ENCODE measurements around the gene NPPC. TPM values are rescaled to one million over a fixed set of nuclear protein-coding genes. Genes with fewer than 3 reads are reported as not detected.
A peak's percentile ranks its signal among the peaks of the same experiment; 100 is the strongest.
"Not testable (repeated sequence)": the region's sequence is repeated elsewhere in the genome, so short reads cannot be mapped to it uniquely, and the experiment has no call there.

The NPPC gene
- total RNA-seq, 1 donor from 2014 or later = 0.27 TPM

DNA sequence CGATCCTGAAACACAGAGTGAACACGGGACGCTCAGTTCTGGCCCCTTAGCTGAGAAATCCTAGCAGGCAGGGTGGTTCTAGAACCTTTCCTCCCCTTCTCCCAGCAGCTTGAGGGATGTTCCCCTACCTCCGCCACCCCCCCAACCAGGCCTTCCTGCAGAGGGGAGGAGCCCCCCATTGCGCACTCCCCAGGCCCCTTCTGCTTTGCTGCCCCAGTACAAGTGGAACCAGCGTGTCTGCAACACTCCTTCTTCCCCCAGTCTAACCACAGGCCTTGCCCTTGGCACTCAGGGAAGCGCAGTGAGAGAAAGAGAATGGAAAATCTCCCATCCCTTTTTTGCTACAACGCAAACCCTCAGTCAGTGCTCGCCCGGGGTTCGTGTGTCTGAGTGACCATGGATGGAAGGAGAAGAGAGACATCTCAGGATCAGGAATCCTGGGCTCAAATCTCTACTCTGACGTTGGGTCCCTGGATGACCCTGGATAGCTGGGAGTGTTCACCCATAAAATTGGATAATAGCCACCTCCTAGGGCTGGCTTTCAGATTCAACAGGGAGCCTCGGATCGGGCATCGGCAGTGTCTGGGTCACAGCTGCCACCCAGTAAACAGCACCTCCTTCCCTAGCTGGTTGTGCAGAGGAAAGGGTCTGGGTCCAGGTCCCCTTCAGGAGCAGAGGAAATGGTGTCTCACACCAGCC lies 3.7 kb downstream of the NPPC start:
- no peak for DNase-seq (ENCODE audit: low read depth)

DNA sequence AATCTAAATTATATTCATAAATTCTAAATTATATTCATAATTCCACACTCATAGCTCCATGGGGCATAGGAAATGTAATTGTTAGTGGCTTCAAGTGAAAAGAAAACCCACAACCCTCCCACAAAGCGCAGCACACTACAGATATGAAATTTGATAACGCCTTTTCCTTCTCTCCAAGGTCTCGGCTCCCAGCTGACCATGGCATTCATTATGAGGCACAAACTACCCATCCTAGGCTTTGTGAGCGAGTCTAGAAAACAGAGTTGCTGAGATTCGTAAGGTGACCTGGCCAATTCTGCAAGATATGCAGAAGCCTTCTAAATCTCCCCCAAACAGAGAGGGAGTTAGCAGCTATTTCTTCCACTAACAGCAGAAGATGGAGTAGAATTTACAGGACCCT lies 5.4 kb downstream of the NPPC start:
- no peak for DNase-seq (ENCODE audit: low read depth)

DNA sequence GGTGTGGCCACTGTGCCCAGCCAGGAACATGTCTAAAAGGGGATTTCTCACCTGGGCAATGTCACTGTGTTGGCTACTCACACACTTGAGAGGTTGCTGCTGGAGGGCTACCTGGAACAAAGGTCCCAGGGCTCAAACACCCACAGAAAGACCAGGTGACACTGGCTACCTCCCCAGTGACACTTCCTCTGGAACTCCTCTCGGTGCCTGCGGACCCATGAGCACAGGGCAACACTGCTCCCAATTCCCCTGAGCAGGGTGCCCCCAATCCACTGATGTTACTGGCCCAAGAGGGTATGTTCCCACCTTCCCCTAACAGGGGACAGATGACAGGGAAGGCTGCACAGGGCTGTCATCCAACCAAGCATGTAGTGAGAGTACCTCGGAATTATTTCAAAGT lies 5.8 kb downstream of the NPPC start:
- no peak for DNase-seq (ENCODE audit: low read depth)

DNA sequence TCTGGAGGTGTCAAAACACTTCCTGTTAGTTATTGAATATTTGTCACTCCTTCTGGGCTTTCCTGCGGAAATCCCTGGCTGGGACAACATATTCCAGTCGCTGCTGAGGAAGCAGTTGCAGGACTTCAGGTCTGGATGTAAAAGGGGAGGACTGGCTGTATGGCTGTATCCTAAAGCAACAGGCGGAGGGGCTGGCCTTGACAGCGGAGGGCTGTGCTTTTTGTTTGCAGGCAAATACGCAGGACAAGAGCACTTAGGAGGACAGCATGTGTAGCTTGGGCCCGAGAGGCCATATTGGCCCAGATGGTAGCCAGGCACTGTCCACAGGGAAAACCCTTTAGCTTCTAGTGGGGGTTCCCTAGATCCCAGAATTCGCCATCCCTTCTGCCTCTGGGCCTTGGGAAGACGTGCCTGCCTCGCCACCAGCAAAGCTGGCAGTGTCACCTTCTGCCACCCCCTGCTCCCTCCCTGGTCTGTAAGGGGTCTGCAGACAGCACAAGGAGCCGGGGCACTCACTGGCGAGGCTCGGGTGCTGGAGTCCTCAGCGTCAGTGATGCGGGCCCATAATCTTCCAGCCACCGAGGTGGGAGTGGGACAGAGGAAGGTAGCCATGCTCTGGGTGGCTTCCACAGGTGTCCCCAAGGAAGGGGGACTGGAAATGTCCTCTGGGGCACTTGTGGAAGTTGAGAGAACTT lies 6.7 kb downstream of the NPPC start:
- DNase-seq (ENCODE audit: low read depth) = no peak

DNA sequence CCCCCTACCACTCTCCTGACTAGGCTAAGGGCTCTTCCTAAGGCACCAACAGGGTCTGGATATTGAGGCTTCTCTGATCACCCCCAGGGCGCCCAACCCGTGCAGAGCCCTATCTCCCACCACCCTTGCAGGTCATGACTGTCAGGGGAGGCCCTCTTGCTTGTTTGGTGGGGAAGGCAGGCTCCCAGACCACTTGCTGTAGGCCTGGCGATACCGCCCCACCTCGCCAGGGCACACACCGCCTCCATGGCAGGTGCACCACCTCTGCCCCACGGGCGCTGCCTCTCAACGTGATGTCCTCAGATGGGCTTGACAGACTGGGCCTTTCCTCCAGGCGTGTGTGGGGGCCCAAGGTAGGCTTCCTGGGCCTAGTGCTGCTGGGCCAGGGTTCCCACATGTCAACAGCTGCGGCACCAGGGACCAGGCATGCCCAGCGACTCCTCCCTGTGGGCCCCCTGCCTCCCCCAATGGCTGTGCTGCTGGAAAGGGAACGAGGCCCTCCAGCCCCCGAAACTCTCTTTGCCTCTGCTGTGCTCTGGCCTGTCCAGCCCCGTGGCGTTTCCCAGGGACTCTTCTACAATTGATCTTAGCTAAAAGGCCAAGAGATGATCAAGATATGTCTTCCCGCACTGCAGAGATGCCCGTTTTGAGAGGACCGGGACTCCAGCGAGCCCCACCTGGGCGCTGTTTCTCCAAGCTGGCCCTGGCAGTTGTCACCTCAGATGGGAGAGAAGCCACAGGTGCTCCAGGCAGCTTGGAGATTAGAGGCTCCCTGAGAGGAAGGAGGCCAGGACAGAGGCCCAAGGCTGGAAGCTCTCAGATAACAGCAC lies 7.5 kb downstream of the NPPC start:
- no peak for DNase-seq (ENCODE audit: low read depth)

DNA sequence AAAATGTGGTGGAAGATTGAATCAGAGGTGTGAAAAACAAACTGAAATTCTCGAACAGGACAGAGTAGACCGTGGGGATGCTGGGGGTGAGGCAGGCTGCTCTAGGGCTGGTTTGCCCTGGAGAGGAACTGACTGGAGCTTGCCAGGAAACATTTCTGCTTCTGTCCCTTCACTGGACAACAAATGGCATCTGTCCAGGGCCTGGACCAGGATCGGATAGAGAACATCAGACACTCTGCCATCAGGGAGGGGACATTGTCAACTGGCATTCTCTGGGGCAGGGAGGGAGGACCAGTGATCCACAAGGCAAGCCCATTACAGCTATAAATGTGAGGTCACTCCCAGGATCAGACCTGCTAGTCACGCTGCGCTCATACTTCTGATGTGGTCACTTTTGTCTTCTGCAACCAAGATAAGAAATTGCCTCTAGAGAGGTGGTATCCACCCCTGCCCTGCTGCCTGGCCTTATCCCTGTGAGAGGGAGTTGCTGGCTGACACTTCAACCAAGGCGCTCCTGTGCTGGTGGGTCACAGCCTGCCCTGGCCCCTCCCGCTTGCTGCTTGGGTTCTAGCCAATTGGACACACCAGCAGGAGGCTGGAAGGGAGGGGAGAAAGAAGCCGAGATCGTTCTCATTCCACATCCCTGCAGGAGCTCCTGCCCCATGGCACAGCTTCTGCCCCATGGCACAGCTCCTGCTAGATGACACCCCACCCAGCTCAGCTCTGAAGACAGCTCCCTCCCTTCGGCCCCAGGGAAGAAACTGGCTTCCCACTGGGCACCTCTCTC lies 8.7 kb downstream of the NPPC start:
- DNase-seq (ENCODE audit: low read depth) = no peak

DNA sequence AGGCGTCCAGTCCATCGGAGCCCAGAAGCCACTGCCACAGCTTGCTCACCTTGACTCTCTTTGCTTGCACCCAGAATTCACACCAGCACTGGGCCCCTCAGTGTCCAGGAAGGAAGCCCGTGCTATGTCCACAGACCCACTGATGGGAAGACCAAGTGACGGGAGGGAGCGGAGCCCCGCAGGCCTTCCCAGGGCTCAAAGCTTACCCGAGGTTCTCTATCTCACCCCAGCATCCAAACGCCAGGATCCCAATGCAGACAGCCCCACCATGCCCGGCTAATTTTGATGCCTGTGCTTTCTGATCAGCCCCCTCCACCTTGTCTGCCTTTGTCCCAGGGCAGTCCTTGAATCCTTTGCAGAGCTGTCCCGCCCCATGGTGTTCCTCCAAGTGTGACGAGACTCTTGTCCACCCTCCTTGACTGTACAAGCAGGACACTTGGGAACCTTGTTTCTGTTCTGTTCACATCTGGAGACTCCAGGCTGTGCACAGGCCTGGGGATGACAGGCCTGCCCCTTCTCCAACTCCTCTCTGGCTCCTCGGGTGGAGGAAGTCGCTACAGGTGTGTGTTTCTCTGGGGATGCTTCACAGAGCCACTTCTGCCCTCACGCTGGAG lies 12.0 kb downstream of the NPPC start:
- DNase-seq (ENCODE audit: low read depth) = no peak

DNA sequence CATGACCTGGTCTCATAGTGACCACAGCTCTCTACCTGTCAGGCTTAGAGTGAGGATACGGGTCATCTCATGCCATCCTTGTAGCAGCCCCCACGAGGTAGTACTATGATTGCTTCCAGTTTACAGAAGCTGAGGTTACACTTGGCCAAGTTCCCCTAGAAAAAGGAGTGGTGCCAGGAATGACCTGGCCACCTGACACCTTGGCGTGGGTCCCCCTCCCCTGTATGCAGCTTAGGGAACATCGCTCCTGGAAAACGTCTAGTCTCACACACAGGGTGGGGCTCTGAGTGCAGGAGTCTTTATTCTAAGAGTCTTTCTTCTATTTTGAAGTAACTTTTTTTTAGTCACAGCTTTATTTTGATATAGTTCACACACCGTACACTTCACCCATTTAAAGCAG lies 14.8 kb downstream of the NPPC start:
- DNase-seq (ENCODE audit: low read depth) = no peak

DNA sequence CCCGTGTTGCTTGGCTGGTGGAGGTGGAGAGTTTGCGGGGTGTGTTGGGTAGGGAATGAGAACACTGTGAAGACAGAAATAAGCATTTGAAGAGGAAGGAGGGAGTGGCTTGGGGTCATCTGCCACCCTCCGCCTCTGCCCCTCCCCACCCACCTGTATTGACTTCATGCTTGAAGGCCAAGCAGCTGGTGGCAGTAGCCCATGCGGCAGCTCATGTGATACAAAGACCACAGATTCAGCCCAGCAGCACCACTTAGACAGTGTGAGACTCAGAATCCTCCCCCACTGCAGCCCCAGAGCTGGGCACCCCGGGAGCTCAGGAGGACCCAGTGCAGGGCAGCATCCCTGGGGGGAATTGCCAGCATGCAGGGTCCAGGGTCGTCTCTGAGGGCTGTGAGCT lies 15.4 kb downstream of the NPPC start:
- DNase-seq (ENCODE audit: low read depth) = no peak

DNA sequence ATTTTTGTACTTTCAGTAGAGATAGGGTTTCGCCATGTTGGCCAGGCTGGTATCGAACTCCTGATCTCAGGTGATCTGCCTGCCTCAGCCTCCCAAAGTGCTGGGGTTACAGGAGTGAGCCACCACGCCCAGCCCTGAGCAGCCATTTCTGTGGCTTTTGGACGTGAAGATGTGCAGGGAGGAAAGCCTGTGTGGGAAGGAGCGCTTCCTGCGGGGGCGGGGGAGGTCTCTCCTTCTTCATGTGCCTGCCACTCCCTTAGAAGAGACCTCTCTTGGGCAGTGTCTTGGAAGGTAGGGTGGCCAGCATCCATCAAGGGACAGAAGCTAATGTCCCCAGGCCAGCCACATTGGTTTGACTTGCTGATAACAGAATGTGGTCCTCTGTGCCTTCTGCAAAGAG lies 16.0 kb downstream of the NPPC start:
- not testable (repeated sequence) for DNase-seq (ENCODE audit: low read depth)

DNA sequence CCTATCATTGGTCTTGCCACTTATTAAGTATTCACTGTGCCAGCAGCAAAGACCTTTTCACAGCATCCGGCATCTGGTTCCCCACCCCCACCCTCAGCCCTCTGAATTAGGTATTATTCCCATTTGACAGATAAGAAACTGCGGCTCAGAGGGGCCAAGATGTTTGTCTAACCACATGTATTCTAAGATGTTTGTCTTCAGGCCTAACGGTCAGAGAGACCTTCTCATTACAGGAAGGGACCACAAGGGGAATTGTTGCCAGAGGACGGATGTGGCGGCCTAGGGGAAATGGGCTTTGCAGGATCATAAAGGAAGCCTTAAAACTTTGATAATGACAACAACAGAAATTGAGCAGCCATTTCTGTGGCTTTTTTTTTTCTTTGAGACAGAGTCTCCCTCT lies 16.6 kb downstream of the NPPC start:
- no peak for DNase-seq (ENCODE audit: low read depth)

DNA sequence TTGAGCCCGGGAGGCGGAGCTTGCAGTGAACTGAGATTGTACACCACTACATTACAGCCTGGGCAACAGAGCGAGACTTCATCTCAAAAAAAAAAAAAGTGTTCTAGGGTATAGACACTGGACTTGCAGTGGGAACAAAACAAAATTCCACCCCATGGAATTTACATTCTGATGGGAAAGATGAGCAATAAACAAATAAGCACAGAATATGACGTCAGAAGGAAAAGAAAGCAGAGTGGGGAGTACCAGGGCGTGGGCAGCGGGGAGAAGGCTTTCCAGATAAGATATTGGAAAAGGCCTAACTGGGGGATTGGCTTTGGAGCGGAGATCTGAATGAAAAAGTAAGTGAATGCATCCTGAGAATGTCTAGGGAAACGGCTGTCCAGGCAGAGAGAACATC lies 17.6 kb downstream of the NPPC start:
- DNase-seq (ENCODE audit: low read depth) = no peak

DNA sequence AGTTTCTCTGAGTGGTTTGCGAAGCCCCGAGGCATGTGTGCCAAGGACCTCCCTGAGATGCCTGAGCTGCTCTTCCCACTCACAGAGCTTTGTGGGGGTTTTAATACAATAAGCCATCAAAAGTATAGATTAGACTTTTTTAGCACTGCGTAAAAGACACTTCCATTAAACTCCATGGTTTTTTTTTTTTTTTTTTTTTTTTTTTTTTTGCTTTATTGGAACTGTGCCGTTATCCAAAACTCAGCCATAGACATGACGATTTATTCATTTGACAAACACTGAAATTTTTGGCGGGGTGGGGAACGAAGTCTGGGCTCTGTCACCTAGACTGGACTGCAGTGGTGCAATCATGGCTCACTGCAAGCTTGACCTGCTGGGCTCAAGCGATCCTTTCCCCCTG lies 18.4 kb downstream of the NPPC start:
- DNase-seq (ENCODE audit: low read depth) = no peak

DNA sequence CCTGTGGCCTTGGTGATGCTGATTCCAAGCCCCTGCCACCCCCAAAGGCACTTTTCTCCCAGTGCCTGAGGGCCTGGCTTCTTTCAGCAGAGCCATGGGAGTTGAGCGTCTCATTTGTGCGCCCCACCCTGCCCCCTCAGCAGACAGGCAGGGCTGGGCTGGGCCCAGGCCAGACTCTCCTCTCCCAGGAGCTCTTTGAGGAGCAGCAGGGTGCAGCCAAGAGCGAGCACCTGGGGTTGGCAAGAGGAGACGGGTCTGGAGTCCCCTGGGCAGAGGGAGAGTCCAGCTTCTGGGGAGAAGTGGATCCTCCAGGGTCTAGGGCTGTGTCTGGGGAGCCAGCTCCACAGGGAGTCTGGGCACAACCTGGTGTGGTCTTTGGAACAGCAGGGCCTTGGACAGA lies 21.2 kb downstream of the NPPC start:
- DNase-seq (ENCODE audit: low read depth) = no peak

DNA sequence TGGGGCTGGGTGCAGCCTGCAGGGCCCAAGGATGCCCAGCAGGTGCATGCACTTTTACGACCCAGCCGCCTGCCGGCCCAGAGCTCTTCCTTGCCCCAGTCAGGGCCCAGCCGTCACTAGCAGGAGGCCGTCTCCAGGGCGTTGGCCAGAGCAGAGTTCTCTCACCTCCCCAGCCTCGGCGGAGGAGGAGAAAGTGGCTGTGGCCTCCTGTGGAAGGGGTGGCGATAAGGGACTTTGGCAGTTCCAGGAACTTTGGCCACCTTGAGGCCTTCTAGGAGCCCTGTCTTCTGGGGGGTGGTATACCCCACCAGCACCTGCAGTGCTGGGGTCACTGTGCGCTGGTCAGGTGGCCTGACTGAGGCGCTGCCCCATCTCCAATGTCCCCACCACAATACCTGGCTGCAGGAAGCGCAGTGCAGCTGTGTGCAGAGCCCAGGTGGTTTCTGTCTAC lies 22.0 kb downstream of the NPPC start:
- no peak for DNase-seq (ENCODE audit: low read depth)

DNA sequence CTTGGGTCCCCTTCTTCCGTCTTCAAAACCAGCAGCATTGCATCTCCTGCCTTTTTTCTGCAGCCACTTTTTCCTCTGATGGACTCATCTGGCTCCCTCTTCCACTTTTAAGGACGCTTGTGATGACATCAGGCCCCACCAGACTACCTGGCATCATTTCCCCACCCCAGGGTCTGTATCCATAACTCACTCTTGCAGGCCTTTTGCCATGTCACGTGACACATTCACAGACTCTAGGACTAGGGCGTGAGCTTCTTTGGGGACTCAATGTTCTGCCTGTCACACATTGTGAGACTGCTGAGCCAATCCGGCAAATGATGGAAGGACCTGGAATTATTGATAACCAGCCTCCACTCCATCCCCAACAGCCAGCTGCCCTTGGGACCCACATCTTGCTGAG lies 23.6 kb downstream of the NPPC start:
- DNase-seq (ENCODE audit: low read depth) = no peak

DNA sequence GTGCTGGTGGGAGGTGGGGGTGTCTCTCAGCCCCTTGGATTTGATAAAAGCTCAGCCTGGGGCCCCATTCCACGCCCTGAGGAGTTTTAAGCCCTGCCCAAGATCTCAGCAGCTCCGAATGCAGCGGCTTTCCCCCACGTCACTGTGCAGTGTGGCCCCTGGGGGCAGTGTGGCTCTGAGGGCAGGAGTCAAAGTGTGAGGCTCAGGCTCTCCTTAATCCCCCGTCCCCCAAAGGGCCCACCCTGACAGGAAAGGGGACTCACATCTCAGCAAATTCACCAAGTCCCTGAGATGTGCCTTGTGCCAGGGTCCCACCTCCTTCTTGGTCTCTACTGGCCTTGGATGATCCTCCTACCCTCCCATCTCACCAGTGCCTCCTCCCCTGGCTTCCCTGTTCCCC lies 25.2 kb downstream of the NPPC start:
- DNase-seq (ENCODE audit: low read depth) = no peak

DNA sequence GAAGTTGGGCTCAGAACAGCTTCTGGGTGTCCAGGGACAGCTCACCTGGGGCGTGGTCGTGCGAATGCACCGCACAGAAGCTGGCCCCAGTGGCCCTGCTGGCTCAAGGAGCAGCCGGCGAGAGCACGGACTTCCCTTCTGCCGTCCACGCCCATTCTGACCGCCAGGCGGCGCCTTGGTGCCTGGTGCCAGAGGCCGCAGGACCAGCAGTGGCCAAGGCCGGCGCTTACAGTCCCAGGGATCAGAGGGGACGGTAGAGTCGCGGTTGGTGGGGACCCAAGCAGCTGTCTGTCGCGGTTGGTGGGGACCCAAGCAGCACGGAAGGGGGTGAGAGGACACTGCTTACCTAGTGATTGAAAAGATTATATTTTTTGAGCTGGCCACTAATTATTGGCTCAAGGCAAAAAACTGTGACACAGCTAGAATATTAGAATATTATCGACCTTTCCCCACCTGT lies 25.7 kb downstream of the NPPC start:
- DNase-seq (ENCODE audit: low read depth) = peak; percentile 78

DNA sequence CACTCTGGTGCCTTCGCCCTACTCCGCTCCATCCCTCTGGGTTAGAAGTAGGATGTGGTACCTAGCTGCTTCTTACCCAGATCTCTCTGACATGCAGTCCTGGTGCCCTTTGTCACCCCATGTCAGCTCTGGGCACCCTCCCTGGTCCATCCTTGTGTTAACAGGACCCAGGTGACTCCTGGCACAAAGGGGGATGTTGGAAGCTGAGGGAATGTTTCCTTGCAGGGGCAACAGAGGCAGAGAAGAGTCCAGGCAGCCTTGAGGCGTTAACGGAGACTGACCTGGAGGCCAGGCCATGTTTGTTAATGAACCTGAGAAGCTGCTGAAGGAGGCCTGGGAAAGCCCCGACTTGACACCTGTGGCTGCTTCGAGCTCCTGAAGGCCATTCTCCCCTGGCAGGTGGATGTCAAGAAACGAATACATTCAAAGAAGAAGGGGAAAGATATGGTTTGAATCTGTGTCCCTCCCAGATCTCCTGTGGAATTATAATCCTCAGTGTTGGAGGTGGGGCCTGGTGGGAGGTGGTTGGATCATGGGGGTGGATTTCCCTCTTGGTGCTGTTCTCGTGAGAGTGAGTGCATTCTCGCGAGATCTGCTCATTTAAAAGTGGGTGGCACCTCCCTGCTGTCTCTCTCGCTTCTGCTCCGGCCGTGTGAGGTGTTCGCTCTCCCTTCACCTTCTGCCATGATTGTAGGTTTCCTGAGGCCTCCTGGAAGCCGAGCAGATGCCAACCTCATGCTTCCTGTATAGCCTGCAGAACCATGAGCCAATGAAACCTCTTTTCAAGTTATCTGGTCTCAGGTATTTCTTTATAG lies 31.4 kb downstream of the NPPC start:
- DNase-seq (ENCODE audit: low read depth) = no peak

DNA sequence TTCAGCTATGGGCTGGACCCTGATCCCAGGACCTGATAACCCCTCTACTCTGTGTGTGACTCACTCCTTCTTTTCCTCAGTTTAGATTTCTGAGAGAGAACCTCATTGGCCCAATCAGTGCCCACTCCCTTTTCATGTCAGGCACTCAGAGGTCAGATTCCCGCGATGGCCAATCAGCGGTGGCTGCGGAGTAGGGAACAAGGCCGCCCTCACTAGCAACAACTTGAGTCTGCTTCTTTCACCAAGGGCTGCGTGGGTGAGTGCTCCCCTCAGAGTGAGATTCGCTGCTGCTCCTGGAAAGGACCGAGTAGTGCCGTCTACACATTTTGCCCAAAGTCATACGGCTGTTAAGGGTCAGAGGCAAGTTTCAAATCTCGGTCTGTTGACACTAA lies 34.7 kb downstream of the NPPC start:
- no peak for DNase-seq (ENCODE audit: low read depth)

Data from myocyte (in vitro differentiated cells).